GM12801 (cell line): Measurements from ENCODE around the gene LRRC46.

Experiments
- CTCF ChIP-seq: IDR thresholded peaks from one replicate; pipeline ENCODE4 v1.5.1; 2011; ENCODE audit warnings: control low read depth; ENCODE audit not compliant: insufficient read length; ENCODE audit errors: extremely low read depth

LRRC46 gene

GRCh38 chr17:47855737-47856136, 24.3 kb downstream of the LRRC46 start:
- TF ChIP-seq CTCF, result no peak

- TF ChIP-seq CTCF, result no peak
Observed at GRCh38 chr17:47856830-47857229, 25.4 kb downstream of the LRRC46 start.

- no peak for TF ChIP-seq CTCF
Observed at GRCh38 chr17:47857551-47858455, 26.3 kb downstream of the LRRC46 start.

- no peak for TF ChIP-seq CTCF
Observed at GRCh38 chr17:47860386-47860785, 28.9 kb downstream of the LRRC46 start.

- no peak for TF ChIP-seq CTCF
Observed at GRCh38 chr17:47862621-47863440, 31.4 kb downstream of the LRRC46 start.

GRCh38 chr17:47864791-47865216, 33.3 kb downstream of the LRRC46 start:
- TF ChIP-seq CTCF, result no peak

- TF ChIP-seq CTCF, result no peak
Observed at GRCh38 chr17:47866941-47867340, 35.5 kb downstream of the LRRC46 start.
